SK-N-SH (cell line): Measurements from ENCODE around the gene SPIN2A. TPM values are rescaled to one million over a fixed set of nuclear protein-coding genes. Genes with fewer than 3 reads are reported as not detected.
"Not testable (repeated sequence)": the region's sequence is repeated elsewhere in the genome, so short reads cannot be mapped to it uniquely, and the experiment has no call there.

ENCODE experiments used
- CTCF ChIA-PET: fragments of 300-600, 350-600 bp; formaldehyde crosslinking; extraction: SDS; loops from one replicate; lab custom pipeline; 2021; lab: Yijun Ruan, JAX
- POLR2A ChIA-PET: fragments of 350-600 bp; sonication (Branson Sonifier 250); formaldehyde crosslinking; extraction: SDS; loops from one replicate; lab custom pipeline; 2020; ENCODE audit warnings: antibody characterized with exemption, inconsistent platforms; lab: Yijun Ruan, JAX
- DNase-seq: peaks from one replicate; pipeline ENCODE4 v3.0.0; 2012
- H2AFZ ChIP-seq: fragments of 200-600 bp; sonication (generic); 2 replicates; pipeline ENCODE4 v1.8.1; 2016; ENCODE audit warnings: antibody characterized with exemption, mild to moderate bottlenecking, low read depth
- H3F3A ChIP-seq: fragments of 200-600 bp; sonication (generic); replicated peaks from 2 replicates; pipeline ENCODE3; 2016; ENCODE audit warnings: antibody characterized with exemption, mild to moderate bottlenecking; ENCODE audit not compliant: insufficient read depth
- H3K27ac ChIP-seq, 2 experiments: fragments of 200-500 bp in 1 of 2; fragments of 200-600 bp in 1 of 2; sonication (Bioruptor generic) in 1 of 2; sonication (generic), shearing (Covaris generic) in 1 of 2; 2 replicates each; pipeline versions ENCODE4 v1.5.1 to v1.6.1; 2014 to 2016; ENCODE audit warnings: low read depth in 2 of 2, inconsistent platforms in 1 of 2, low read length in 1 of 2, mild to moderate bottlenecking in 1 of 2, mixed read lengths in 1 of 2
- H3K27me3 ChIP-seq: fragments of 200-600 bp; sonication (generic), shearing (Covaris generic); 2 replicates; pipeline ENCODE4 v1.6.1; 2016; ENCODE audit warnings: mixed run types; ENCODE audit not compliant: insufficient read depth
- H3K36me3 ChIP-seq, 2 experiments: fragments of 200-500 bp in 1 of 2; fragments of 200-600 bp in 1 of 2; sonication (Bioruptor generic) in 1 of 2; sonication (generic) in 1 of 2; replicated peaks in 1 of 2; 2 replicates each; pipeline versions ENCODE3 to v1.5.1; 2014 to 2016; ENCODE audit warnings: low read length in 1 of 2, mild to moderate bottlenecking in 1 of 2; ENCODE audit not compliant: insufficient read depth in 2 of 2, control insufficient read depth in 1 of 2
- H3K4me1 ChIP-seq, 2 experiments: fragments of 200-500 bp in 1 of 2; fragments of 200-600 bp in 1 of 2; sonication (Bioruptor generic) in 1 of 2; sonication (generic), shearing (Covaris generic) in 1 of 2; 2 replicates each; pipeline versions ENCODE4 v1.5.1 to v1.6.1; 2014 to 2016; ENCODE audit warnings: low read depth in 1 of 2, low read length in 1 of 2, mixed run types in 1 of 2; ENCODE audit not compliant: insufficient read depth in 2 of 2, control insufficient read depth in 1 of 2
- H3K4me2 ChIP-seq: fragments of 200-600 bp; sonication (generic), shearing (Covaris generic); 2 replicates; pipeline ENCODE4 v1.6.1; 2017; ENCODE audit warnings: mixed run types
- H3K4me3 ChIP-seq, 2 experiments: fragments of 200-500 bp in 1 of 2; fragments of 200-600 bp in 1 of 2; sonication (Bioruptor generic) in 1 of 2; sonication (generic), shearing (Covaris generic) in 1 of 2; 2 replicates each; pipeline versions ENCODE4 v1.5.1 to v1.8.1; 2014 to 2016; ENCODE audit warnings: low read depth in 2 of 2, inconsistent platforms in 1 of 2, low read length in 1 of 2, mild to moderate bottlenecking in 1 of 2, mixed read lengths in 1 of 2, moderate library complexity in 1 of 2
- H3K79me2 ChIP-seq: fragments of 200-600 bp; sonication (generic); 2 replicates; pipeline ENCODE4 v1.8.1; 2017; ENCODE audit warnings: mild to moderate bottlenecking; ENCODE audit not compliant: insufficient read depth
- H3K9ac ChIP-seq: fragments of 200-600 bp; sonication (generic); 2 replicates; pipeline ENCODE4 v1.6.1; 2017; ENCODE audit warnings: mixed run types
- H3K9me2 ChIP-seq: fragments of 200-600 bp; sonication (generic); 2 replicates; pipeline ENCODE4 v1.6.1; 2017; ENCODE audit warnings: mixed run types
- H3K9me3 ChIP-seq: fragments of 200-600 bp; sonication (generic); 2 replicates; pipeline ENCODE4 v1.6.1; 2017; ENCODE audit warnings: mixed run types, mild to moderate bottlenecking, moderate library complexity
- H4K20me1 ChIP-seq: fragments of 200-600 bp; sonication (generic); 2 replicates; pipeline ENCODE4 v1.6.1; 2017; ENCODE audit warnings: mild to moderate bottlenecking, mixed run types; ENCODE audit not compliant: insufficient read depth
- CHD2 ChIP-seq: fragments of 150-350 bp; IDR thresholded peaks from 2 replicates; pipeline ENCODE4 v1.6.1; 2018; ENCODE audit warnings: low read length; ENCODE audit not compliant: partially characterized antibody
- ELF1 ChIP-seq: IDR thresholded peaks from 2 replicates; pipeline ENCODE4 v1.4.0; 2012
- EP300 ChIP-seq, 2 experiments: IDR thresholded peaks; 2 replicates each; pipeline versions ENCODE4 v1.4.0 to v1.6.1; 2012; ENCODE audit warnings: borderline replicate concordance in 1 of 2, low read depth in 1 of 2, low read length in 1 of 2
- EZH2phosphoT487 ChIP-seq: fragments of 200-600 bp; sonication (generic); IDR thresholded peaks from 2 replicates; pipeline ENCODE4 v1.6.1; 2017; ENCODE audit warnings: low read depth, mixed run types, mild to moderate bottlenecking, antibody characterized with exemption, moderate library complexity, borderline replicate concordance
- FOSL2 ChIP-seq: IDR thresholded peaks from 2 replicates; pipeline ENCODE4 v1.4.0; 2012; ENCODE audit warnings: low read depth, mild to moderate bottlenecking, moderate library complexity, borderline replicate concordance
- FOXJ3 ChIP-seq: sonication (generic); formaldehyde crosslinking; IDR thresholded peaks from 2 replicates; pipeline ENCODE4 v1.5.1; 2020; ENCODE audit warnings: mild to moderate bottlenecking, missing genetic modification reagents
- FOXM1 ChIP-seq: IDR thresholded peaks from 2 replicates; pipeline ENCODE4 v1.4.0; 2012; ENCODE audit warnings: low read depth, mild to moderate bottlenecking
- GATA2 ChIP-seq: sonication (generic); formaldehyde crosslinking; IDR thresholded peaks from 2 replicates; pipeline ENCODE4 v1.5.0; 2020; ENCODE audit warnings: mild to moderate bottlenecking, missing genetic modification reagents
- JUND ChIP-seq: IDR thresholded peaks from 2 replicates; pipeline ENCODE4 v1.4.0; 2012
- MAX ChIP-seq: IDR thresholded peaks from 2 replicates; pipeline ENCODE4 v1.4.0; 2012; ENCODE audit warnings: low read depth
- MEF2A ChIP-seq: IDR thresholded peaks from 2 replicates; pipeline ENCODE4 v1.4.0; 2012; ENCODE audit warnings: low read depth, borderline replicate concordance
- MXI1 ChIP-seq: IDR thresholded peaks from 2 replicates; pipeline ENCODE4 v1.6.1; 2012; ENCODE audit warnings: mild to moderate bottlenecking, low read depth, low read length, improper control_type of control experiment
- RAD21 ChIP-seq: IDR thresholded peaks from 2 replicates; pipeline ENCODE4 v1.6.1; 2012; ENCODE audit warnings: mild to moderate bottlenecking, low read length
- RFX5 ChIP-seq: IDR thresholded peaks from 2 replicates; pipeline ENCODE4 v1.6.1; 2012; ENCODE audit warnings: mild to moderate bottlenecking, improper control_type of control experiment, low read length
- RXRA ChIP-seq: IDR thresholded peaks from 2 replicates; pipeline ENCODE4 v1.4.0; 2012; ENCODE audit warnings: low read depth, mild to moderate bottlenecking, borderline replicate concordance
- TAF1 ChIP-seq: IDR thresholded peaks from 2 replicates; pipeline ENCODE4 v1.6.1; 2012; ENCODE audit warnings: low read depth, mild to moderate bottlenecking, low read length, moderate library complexity, borderline replicate concordance
- TEAD4 ChIP-seq: IDR thresholded peaks from 2 replicates; pipeline ENCODE4 v1.4.0; 2012; ENCODE audit warnings: mild to moderate bottlenecking, borderline replicate concordance; ENCODE audit not compliant: insufficient read depth
- ZBTB33 ChIP-seq: IDR thresholded peaks from 2 replicates; pipeline ENCODE4 v1.4.0; 2012; ENCODE audit warnings: low read depth, borderline replicate concordance
- WGBS: methylation state at CpG from one replicate; pipeline ENCODE4 v1.1.6; 2017; ENCODE audit warnings: low lambda C conversion rate; 5-methylcytosine and 5-hydroxymethylcytosine counted together
- polyA plus RNA-seq, 3 experiments: library from polyadenylated mRNA; depleted of rRNA; stranded (reverse); fragments of >200 nt; gene quantifications; 2 replicates each; pipeline ENCODE4 v1.2.3, GENCODE V29; 2012

The SPIN2A gene
- polyA plus RNA-seq, 1 of the 3 experiments (the other 2 are of a cell fraction) = 0.46 TPM

GRCh38 chrX:57104921-57105398 lies 32.2 kb downstream of the SPIN2A start:
- H3K27ac ChIP-seq = no peak overlapping the region
- H3K4me1 ChIP-seq = no peaks in the 10 kb centered on the region
- no peaks in the 10 kb centered on the region for H3F3A ChIP-seq
- H3K27me3 ChIP-seq = no peaks in the 10 kb centered on the region
- ChIA-PET POLR2A (no interaction called here), CTCF (interaction anchor here (1.4 kb wide), 1 partner anchor 126 kb away, joined by 3 read pairs; no protein-coding TSS in a partner anchor)
- no peak overlapping the region for H3K4me2 ChIP-seq
- H3K9me3 ChIP-seq = no peaks in the 10 kb centered on the region
- H3K9me2 ChIP-seq = no peaks in the 10 kb centered on the region
- TF ChIP-seq TEAD4 (no peak), EZH2phosphoT487 (no peak), RAD21 (no peak), FOXJ3 (CRISPR knock-in tag) (no peak), JUND (no peak), CHD2 (no peak), MEF2A (no peak), RXRA (no peak), EP300 (IDR thresholded peaks at IDR 0.05; ENCODE audit: borderline replicate concordance in 1 of 2, low read depth in 1 of 2, low read length in 1 of 2) (no peak)
- no peaks in the 10 kb centered on the region for H3K36me3 ChIP-seq
- WGBS = 63% methylated on average over 2 of the region's 2 CpGs
- H3K4me3 ChIP-seq = no peak overlapping the region
- H3K9ac ChIP-seq = no peak overlapping the region
- H4K20me1 ChIP-seq = no peaks in the 10 kb centered on the region
- H2AFZ ChIP-seq = no peak overlapping the region
- no peak for DNase-seq
- H3K79me2 ChIP-seq = no peaks in the 10 kb centered on the region

- H3K9ac ChIP-seq = no peak overlapping the region
- 48% methylated on average over 4 of the region's 4 CpGs for WGBS
- no peak overlapping the region for H2AFZ ChIP-seq
- H3K79me2 ChIP-seq = no peaks in the 10 kb centered on the region
- H3K36me3 ChIP-seq = no peaks in the 10 kb centered on the region
- no peaks in the 10 kb centered on the region for H3K9me2 ChIP-seq
- no peaks in the 10 kb centered on the region for H3K4me1 ChIP-seq
- no peaks in the 10 kb centered on the region for H4K20me1 ChIP-seq
- no peaks in the 10 kb centered on the region for H3F3A ChIP-seq
- CTCF ChIA-PET = interaction anchor here (1.4 kb wide), 1 partner anchor 126 kb away, joined by 3 read pairs; no protein-coding TSS in a partner anchor
- no peak overlapping the region for H3K27ac ChIP-seq
- no peaks in the 10 kb centered on the region for H3K27me3 ChIP-seq
- H3K4me2 ChIP-seq = no peak overlapping the region
- DNase-seq = no peak
- no peaks in the 10 kb centered on the region for H3K9me3 ChIP-seq
- POLR2A ChIA-PET = no interaction called here
- H3K4me3 ChIP-seq = no peak overlapping the region
- TF ChIP-seq GATA2 (CRISPR knock-in tag) = no peak
- no peak for TF ChIP-seq FOXM1
- TF ChIP-seq EP300 (IDR thresholded peaks at IDR 0.05; ENCODE audit: borderline replicate concordance in 1 of 2, low read depth in 1 of 2, low read length in 1 of 2) = no peak
- TF ChIP-seq RAD21 = peak; percentile 8; the same call in 1 of the 2 replicates
Observed at GRCh38 chrX:57104406-57104805, 32.8 kb downstream of the SPIN2A start.

- WGBS = 36% methylated on average over 3 of the region's 3 CpGs
- H3K9me2 ChIP-seq = no peaks in the 10 kb centered on the region
- H2AFZ ChIP-seq = no peak overlapping the region
- H3K36me3 ChIP-seq = no peaks in the 10 kb centered on the region
- no peaks in the 10 kb centered on the region for H4K20me1 ChIP-seq
- TF ChIP-seq ZBTB33 (no peak), MXI1 (no peak), MAX (no peak), RFX5 (no peak), TAF1 (no peak), ELF1 (no peak), MEF2A (no peak), FOSL2 (no peak)
- no peak overlapping the region for H3K4me3 ChIP-seq
- H3K9me3 ChIP-seq = no peaks in the 10 kb centered on the region
- POLR2A ChIA-PET = no interaction called here
- DNase-seq = no peak
- no peak overlapping the region for H3K9ac ChIP-seq
- H3K4me2 ChIP-seq = no peak overlapping the region
- CTCF ChIA-PET = no interaction called here
- H3K27me3 ChIP-seq = no peaks in the 10 kb centered on the region
- no peaks in the 10 kb centered on the region for H3F3A ChIP-seq
- no peaks in the 10 kb centered on the region for H3K4me1 ChIP-seq
- H3K27ac ChIP-seq = no peak overlapping the region
- no peaks in the 10 kb centered on the region for H3K79me2 ChIP-seq
Observed at GRCh38 chrX:57103489-57103888, 33.7 kb downstream of the SPIN2A start.

GRCh38 chrX:57102918-57103317 lies 34.3 kb downstream of the SPIN2A start:
- CTCF ChIA-PET, H4K20me1 ChIP-seq, H3K4me1 ChIP-seq, H3K9ac ChIP-seq, DNase-seq, H3K4me2 ChIP-seq, H3F3A ChIP-seq, H3K9me2 ChIP-seq, H3K9me3 ChIP-seq, H2AFZ ChIP-seq, POLR2A ChIA-PET, H3K4me3 ChIP-seq, H3K27me3 ChIP-seq, H3K27ac ChIP-seq, H3K36me3 ChIP-seq, H3K79me2 ChIP-seq: not testable (repeated sequence)
- WGBS = 31% methylated on average over 5 of the region's 6 CpGs
